Globus pallidus (tissue), 1 donor: ENCODE measurements around the gene RNASE1.
"Not testable (repeated sequence)": the region's sequence is repeated elsewhere in the genome, so short reads cannot be mapped to it uniquely, and the experiment has no call there.

Experiments used
- DNase-seq: peaks from one replicate; pipeline ENCODE4 v3.0.0-alpha.2; 2015; ENCODE audit warnings: low spot score

The RNASE1 gene

GRCh38 chr14:20772650-20773049 is 30.0 kb downstream of the RNASE1 start:
- no peak for DNase-seq

DNA sequence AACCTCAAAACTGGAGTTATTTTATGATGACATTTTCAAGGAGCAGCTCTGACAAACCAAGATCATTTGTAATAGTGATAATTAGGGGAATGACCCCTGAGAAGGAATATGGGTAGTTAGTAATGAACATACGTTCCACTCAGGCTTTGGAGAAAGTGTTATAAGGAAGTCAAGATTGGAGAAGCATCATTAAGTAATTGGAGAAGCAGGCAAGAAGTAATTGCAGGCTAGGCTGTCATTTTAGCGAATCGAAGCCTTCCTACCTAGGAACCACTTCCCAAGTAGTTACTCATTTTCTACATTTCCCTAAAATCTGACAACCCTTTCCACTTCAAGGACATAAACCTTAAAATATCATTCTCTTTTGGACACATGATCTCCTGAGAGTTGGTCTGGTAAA is 33.2 kb downstream of the RNASE1 start:
- no peak for DNase-seq

DNA sequence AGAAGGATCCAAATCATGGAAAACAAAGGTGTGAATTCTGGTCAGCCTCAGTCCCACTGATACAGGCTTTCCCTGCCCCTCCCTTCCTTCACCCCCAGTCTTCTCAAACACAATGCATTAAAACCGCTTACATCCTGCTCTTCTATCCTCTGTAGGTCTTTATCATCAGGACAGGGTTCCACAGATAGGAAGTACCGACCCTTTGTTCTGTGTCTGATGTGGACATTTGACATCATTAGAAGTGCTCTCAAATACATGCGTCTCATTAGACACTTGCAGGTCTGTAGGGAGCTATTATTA is 34.1 kb downstream of the RNASE1 start:
- DNase-seq, result no peak

DNA sequence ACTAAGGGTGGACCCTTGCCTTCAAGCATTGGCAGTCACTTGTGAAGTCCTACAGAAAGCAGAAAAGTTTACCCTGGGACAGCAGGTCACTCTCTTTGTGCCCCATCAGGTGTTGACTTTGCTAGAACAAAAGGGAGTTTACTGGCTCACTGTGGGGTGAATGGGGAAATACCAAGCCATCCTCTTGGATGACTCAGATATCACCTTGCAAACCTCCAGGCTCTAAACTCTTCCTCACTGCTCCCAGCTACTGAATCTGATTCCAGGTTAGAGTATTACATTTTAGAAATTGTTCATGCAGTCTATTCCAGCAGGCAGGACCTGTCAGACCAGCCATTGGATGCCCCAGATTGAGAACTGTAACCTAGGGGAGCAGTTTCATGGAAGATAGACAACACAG is 41.7 kb downstream of the RNASE1 start:
- DNase-seq, result no peak

DNA sequence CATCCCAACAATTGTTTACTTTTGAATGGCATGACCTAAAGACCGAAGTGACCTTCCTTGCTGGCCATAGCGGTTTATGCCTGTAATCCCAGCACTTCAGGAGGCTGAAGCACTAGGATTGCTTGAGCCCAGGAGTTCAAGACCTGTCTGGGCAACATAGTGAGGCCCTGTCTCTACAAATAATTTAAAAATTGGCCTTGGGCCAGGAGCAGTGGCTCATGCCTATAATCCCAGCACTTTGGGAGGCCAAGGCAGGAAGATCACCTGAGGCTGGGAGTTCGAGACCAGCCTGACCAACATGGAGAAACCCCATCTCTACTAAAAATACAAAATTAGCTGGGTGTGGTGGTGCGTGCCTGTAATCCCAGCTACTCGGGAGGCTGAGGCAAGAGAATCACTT is 43.2 kb downstream of the RNASE1 start:
- DNase-seq, result not testable (repeated sequence)

DNA sequence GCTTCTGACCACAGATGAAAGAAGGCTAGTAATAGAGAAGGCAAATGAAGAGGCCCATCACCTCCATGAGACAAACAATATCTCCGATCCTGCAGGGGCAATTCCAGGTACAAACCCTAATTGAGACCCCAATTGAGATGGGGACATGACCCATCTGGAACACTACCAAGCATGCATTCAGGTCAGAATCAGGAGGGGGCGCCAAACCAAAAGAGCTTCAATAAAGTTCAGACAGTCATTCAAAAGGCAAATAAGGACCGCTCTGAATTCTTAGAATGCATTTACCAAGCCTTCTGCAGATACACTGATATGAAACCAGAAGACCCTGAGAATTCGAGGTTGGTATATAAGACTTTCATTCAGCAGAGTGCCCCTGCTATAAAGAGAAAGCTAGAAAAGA is 44.7 kb downstream of the RNASE1 start:
- peak; percentile 40 for DNase-seq

GRCh38 chr14:20755037-20755436 is 47.6 kb downstream of the RNASE1 start:
- DNase-seq, result no peak

- no peak for DNase-seq
Measured at GRCh38 chr14:20754308-20754707, 48.3 kb downstream of the RNASE1 start.

DNA sequence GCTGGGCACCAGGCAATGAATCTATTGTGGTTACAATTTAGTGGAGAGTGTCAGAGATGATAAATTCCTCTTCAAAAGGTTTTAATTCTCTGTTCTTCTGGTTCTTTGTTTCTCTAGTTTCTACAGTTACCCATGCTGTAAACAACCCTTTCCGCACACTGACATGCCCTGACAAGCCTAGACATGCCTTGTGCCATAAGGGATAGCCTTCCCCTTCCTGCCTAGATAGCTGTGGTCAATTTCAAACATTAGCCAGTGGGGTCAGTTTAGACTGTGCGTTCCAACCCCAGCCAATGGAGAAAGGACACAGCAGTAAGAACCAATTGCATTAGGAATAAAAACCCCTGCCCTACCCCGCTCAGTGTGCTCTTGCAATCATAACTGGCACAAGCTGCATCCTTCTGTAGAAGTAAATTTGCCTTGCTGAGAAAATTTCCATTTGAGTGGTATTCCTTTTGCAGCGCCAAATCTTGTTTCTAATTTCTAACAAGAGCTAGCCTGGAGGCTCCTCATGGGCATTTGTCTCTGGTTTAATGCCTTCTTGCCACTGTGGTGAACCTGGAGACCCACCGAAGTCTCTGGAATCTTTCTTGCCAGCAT is 50.6 kb downstream of the RNASE1 start:
- DNase-seq, result no peak
